ENCODE data around the gene NCKAP5.
"Not testable (repeated sequence)": the region's sequence is repeated elsewhere in the genome, so short reads cannot be mapped to it uniquely, and the experiment has no call there.

GRCh38 chr2:133470446-133470845, 97.8 kb downstream of the NCKAP5 start:
- not testable (repeated sequence) for TF ChIP-seq EZH2phosphoT487 (IDR thresholded peaks at IDR 0.05; ENCODE audit: insufficient read depth, low read depth); EZH2 (IDR thresholded peaks at IDR 0.05; ENCODE audit: insufficient read depth, poor library complexity, severe bottlenecking)

All from GM23248 (cell line).